Hepatocyte (in vitro differentiated cells): Measurements from ENCODE around the gene CCDC154. TPM values are rescaled to one million over a fixed set of nuclear protein-coding genes. Genes with fewer than 3 reads are reported as not detected.

Experiments
- DNase-seq: peaks from one replicate; pipeline ENCODE4 v3.0.0-alpha.2; 2016; ENCODE audit warnings: low spot score
- H2AFZ ChIP-seq: fragments of 200-600 bp; sonication (generic); 2 replicates; pipeline ENCODE4 v1.6.0; 2016; ENCODE audit warnings: antibody characterized with exemption, mild to moderate bottlenecking
- H3K27ac ChIP-seq: fragments of 200-600 bp; sonication (generic); 2 replicates; pipeline ENCODE4 v1.5.1; 2016; ENCODE audit warnings: mild to moderate bottlenecking
- H3K27me3 ChIP-seq: fragments of 200-600 bp; sonication (generic); 2 replicates; pipeline ENCODE4 v1.6.1; 2016
- H3K36me3 ChIP-seq: fragments of 200-600 bp; sonication (generic); replicated peaks from 2 replicates; pipeline ENCODE4 v1.5.1; 2016; ENCODE audit warnings: low read depth; ENCODE audit not compliant: insufficient read depth
- H3K4me1 ChIP-seq: fragments of 200-600 bp; sonication (generic); 2 replicates; pipeline ENCODE4 v1.5.1; 2016; ENCODE audit warnings: mild to moderate bottlenecking, moderate library complexity; ENCODE audit not compliant: insufficient read depth
- H3K4me2 ChIP-seq: fragments of 200-600 bp; sonication (generic); 2 replicates; pipeline ENCODE4 v1.6.0; 2016
- H3K4me3 ChIP-seq: fragments of 200-600 bp; sonication (generic); 2 replicates; pipeline ENCODE4 v1.5.1; 2016; ENCODE audit warnings: mild to moderate bottlenecking
- H3K79me2 ChIP-seq: fragments of 200-600 bp; sonication (generic); 2 replicates; pipeline ENCODE4 v1.6.0; 2017; ENCODE audit warnings: mild to moderate bottlenecking
- H3K9me2 ChIP-seq: fragments of 200-600 bp; sonication (generic); replicated peaks from 2 replicates; pipeline ENCODE4 v1.6.0; 2017; ENCODE audit warnings: mild to moderate bottlenecking; ENCODE audit not compliant: insufficient read depth
- H3K9me3 ChIP-seq: fragments of 200-600 bp; sonication (generic); 2 replicates; pipeline ENCODE4 v1.5.1; 2016; ENCODE audit warnings: low read depth, mild to moderate bottlenecking
- H4K20me1 ChIP-seq: fragments of 200-600 bp; sonication (generic); 2 replicates; pipeline ENCODE4 v1.6.0; 2016; ENCODE audit warnings: mild to moderate bottlenecking; ENCODE audit not compliant: insufficient read depth, poor library complexity, severe bottlenecking
- CTCF ChIP-seq: fragments of 200-600 bp; sonication (generic); IDR thresholded peaks from 2 replicates; pipeline ENCODE4 v1.5.1; 2016; ENCODE audit warnings: antibody characterized with exemption, mild to moderate bottlenecking; ENCODE audit not compliant: poor library complexity
- EZH2 ChIP-seq: fragments of 200-600 bp; sonication (generic); IDR thresholded peaks from 2 replicates; pipeline ENCODE4 v1.6.1; 2016; ENCODE audit warnings: antibody characterized with exemption, mild to moderate bottlenecking, borderline replicate concordance
- EZH2phosphoT487 ChIP-seq: fragments of 200-600 bp; sonication (generic); IDR thresholded peaks from one replicate; pipeline ENCODE4 v1.6.1; 2018; ENCODE audit warnings: antibody characterized with exemption, mild to moderate bottlenecking, low read depth, moderate library complexity; ENCODE audit not compliant: unreplicated experiment, severe bottlenecking
- whole genome bisulfite sequencing: methylation state at CpG from one replicate; pipeline ENCODE4 v1.1.6; 2016; ENCODE audit warnings: low lambda C conversion rate; ENCODE audit errors: missing lambda C conversion rate; 5-methylcytosine and 5-hydroxymethylcytosine counted together
- polyA plus RNA-seq: library from polyadenylated mRNA; unstranded; fragments of >200 nt; fragmentation: Nextera tagmentation; extraction: Ambion mirVana; gene quantifications from 2 replicates; pipeline ENCODE4 v1.2.1, GENCODE V29; 2016
- total RNA-seq: library from RNA; depleted of rRNA; stranded (reverse); fragments of >200 nt; gene quantifications from 2 replicates; pipeline ENCODE4 v1.2.3, GENCODE V29; 2014

The CCDC154 gene
- total and polyA plus RNA-seq, 2 experiments from 2014 or later = 0.33 to 1.6 TPM

GRCh38 chr16:1450218-1450617 lies 5.9 kb upstream of the CCDC154 start:
- no peak overlapping the region for H3K4me3 ChIP-seq
- H3K36me3 ChIP-seq = no peaks in the 10 kb centered on the region
- no peaks in the 10 kb centered on the region for H3K9me3 ChIP-seq
- 93% methylated on average over 28 of the region's 29 CpGs for WGBS
- no peak overlapping the region for H3K4me2 ChIP-seq
- no peak overlapping the region for H3K27ac ChIP-seq
- no peak overlapping the region for H2AFZ ChIP-seq
- TF ChIP-seq EZH2 (no peak), EZH2phosphoT487 (no peak), CTCF (no peak)
- H3K79me2 ChIP-seq = no peaks in the 10 kb centered on the region
- H3K27me3 ChIP-seq = no peaks in the 10 kb centered on the region
- no peaks in the 10 kb centered on the region for H3K9me2 ChIP-seq
- no peaks in the 10 kb centered on the region for H3K4me1 ChIP-seq
- DNase-seq = no peak
- H4K20me1 ChIP-seq = no peaks in the 10 kb centered on the region

GRCh38 chr16:1449201-1449788 lies 4.9 kb upstream of the CCDC154 start:
- Histone ChIP-seq H3K27ac (no peak overlapping the region), H4K20me1 (no peaks in the 10 kb centered on the region), H3K36me3 (no peaks in the 10 kb centered on the region), H3K4me2 (no peak overlapping the region), H3K4me1 (no peaks in the 10 kb centered on the region), H3K9me3 (no peaks in the 10 kb centered on the region), H3K79me2 (no peaks in the 10 kb centered on the region), H3K4me3 (no peak overlapping the region), H3K27me3 (no peaks in the 10 kb centered on the region), H2AFZ (no peak overlapping the region), H3K9me2 (no peaks in the 10 kb centered on the region)
- 98% methylated on average over 25 of the region's 25 CpGs for WGBS
- no peak for TF ChIP-seq EZH2
- no peak for TF ChIP-seq EZH2phosphoT487
- TF ChIP-seq CTCF = no peak
- no peak for DNase-seq

DNA sequence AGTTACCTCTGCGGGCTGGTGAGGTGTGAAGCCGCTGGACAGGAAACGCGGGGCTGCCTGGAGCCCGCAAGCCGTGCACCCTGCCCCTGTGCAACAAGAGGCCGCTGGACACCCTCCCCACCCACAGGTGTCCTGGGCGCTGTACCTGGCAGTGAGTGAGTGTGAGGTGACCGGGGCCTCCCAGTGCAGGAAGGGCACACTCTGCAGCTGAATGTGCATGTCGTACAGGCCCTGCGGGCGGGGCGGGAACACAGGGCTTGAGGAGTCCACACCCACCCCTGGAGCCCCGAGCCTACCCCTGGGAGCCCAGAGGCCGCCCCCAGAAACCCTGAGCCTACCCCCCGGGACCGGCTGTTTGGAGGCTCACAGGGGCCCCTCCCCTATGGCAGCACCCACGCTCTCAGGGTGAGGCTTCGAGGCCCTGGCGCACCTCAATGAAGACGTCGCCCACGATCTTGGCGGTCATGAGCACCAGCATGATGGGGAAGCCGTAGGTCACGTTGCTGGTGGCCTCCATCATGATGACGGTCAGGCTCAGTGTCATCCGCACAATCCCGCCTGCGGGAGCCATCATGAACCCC lies 4.3 kb upstream of the CCDC154 start:
- H3K27ac ChIP-seq = no peak overlapping the region
- H3K9me3 ChIP-seq = no peaks in the 10 kb centered on the region
- 98% methylated on average over 16 of the region's 30 CpGs for WGBS
- no peaks in the 10 kb centered on the region for H3K27me3 ChIP-seq
- no peak overlapping the region for H3K4me2 ChIP-seq
- no peak overlapping the region for H2AFZ ChIP-seq
- no peak overlapping the region for H3K4me3 ChIP-seq
- H4K20me1 ChIP-seq = no peaks in the 10 kb centered on the region
- no peaks in the 10 kb centered on the region for H3K9me2 ChIP-seq
- H3K36me3 ChIP-seq = no peaks in the 10 kb centered on the region
- DNase-seq = no peak
- H3K79me2 ChIP-seq = no peaks in the 10 kb centered on the region
- H3K4me1 ChIP-seq = no peaks in the 10 kb centered on the region
- TF ChIP-seq EZH2phosphoT487 (no peak), CTCF (no peak), EZH2 (no peak)
